Measurements from ENCODE around the gene F2RL3.

GRCh38 chr19:16862826-16863415 lies 25.9 kb upstream of the F2RL3 start:
- TF ChIP-seq CTCF (IDR thresholded peaks at IDR 0.05) (no peak), POLR2AphosphoS5 (IDR thresholded peaks at IDR 0.05; ENCODE audit: low read depth, low read length) (no peak), SIN3A (IDR thresholded peaks at IDR 0.05; ENCODE audit: borderline replicate concordance, insufficient read depth, low read depth, low read length) (no peak), REST (IDR thresholded peaks at IDR 0.05; ENCODE audit: insufficient read depth in 1 of 2, low read depth in 2 of 2, low read length in 1 of 2) (no peak), TCF7L2 (IDR thresholded peaks at IDR 0.05; ENCODE audit: low read depth, low read length) (no peak)
